ENCODE measurements around the gene FBLIM1. TPM values are rescaled to one million over a fixed set of nuclear protein-coding genes. Genes with fewer than 3 reads are reported as not detected.
"Not testable (repeated sequence)": the region's sequence is repeated elsewhere in the genome, so short reads cannot be mapped to it uniquely, and the experiment has no call there.

FBLIM1 gene
- total RNA-seq, 2 experiments from 2014 or later: 0.09 TPM; not detected in 1

- Mint-ChIP-seq H3K36me3 (ENCODE audit: low read depth) (no peaks in the 10 kb centered on the region), H3K27me3 (no peaks in the 10 kb centered on the region), H3K9me3 (ENCODE audit: low read depth) (no peaks in the 10 kb centered on the region), H3K27ac (no peak overlapping the region), H3K4me1 (peaks cover 11% of the 10 kb centered on the region), H3K4me3 (no peak overlapping the region)
- DNase-seq (no peak), ATAC-seq (no peak)
- intact Hi-C loops (cut with DNase I, micrococcal nuclease): loop anchor here in 1 of 2 experiments (10.0 kb wide), 1 partner anchor 389 kb away; no protein-coding TSS in a partner anchor
- CTCF ChIA-PET: interaction anchor here (0.5 to 1.8 kb wide), 7 partner anchors 19 to 274 kb away, joined by 3 to 7 read pairs (median 4); no protein-coding TSS in a partner anchor
- POLR2A ChIA-PET: interaction anchor here (0.6 to 0.7 kb wide), 2 partner anchors 150 to 632 kb away, joined by 3 to 8 read pairs; no protein-coding TSS in a partner anchor
These were observed 37.5 kb downstream of the FBLIM1 start for GRCh38 chr1:15796086-15796462.

- Mint-ChIP-seq H3K9me3 (ENCODE audit: low read depth) (no peaks in the 10 kb centered on the region), H3K4me1 (peaks cover 9% of the 10 kb centered on the region), H3K4me3 (no peak overlapping the region), H3K27me3 (no peaks in the 10 kb centered on the region), H3K36me3 (ENCODE audit: low read depth) (no peaks in the 10 kb centered on the region), H3K27ac (no peak overlapping the region)
- no peak for ATAC-seq
- intact Hi-C loops (cut with DNase I, micrococcal nuclease): loop anchor here in 1 of 2 experiments (10.0 kb wide), 1 partner anchor 387 kb away; no protein-coding TSS in a partner anchor
- POLR2A ChIA-PET: no interaction called here
- CTCF ChIA-PET: no interaction called here
- no peak for DNase-seq
These were observed 39.2 kb downstream of the FBLIM1 start for GRCh38 chr1:15797614-15798390.

- H3K9me3 Mint-ChIP-seq (ENCODE audit: low read depth): no peaks in the 10 kb centered on the region
- POLR2A ChIA-PET: no interaction called here
- DNase-seq: peak; percentile 51
- CTCF ChIA-PET: interaction anchor here (0.6 kb wide), 3 partner anchors 9 to 238 kb away, joined by 3 read pairs; no protein-coding TSS in a partner anchor
- H3K36me3 Mint-ChIP-seq (ENCODE audit: low read depth): no peaks in the 10 kb centered on the region
- H3K4me3 Mint-ChIP-seq: no peak overlapping the region
- peak; percentile 76 for ATAC-seq
- H3K4me1 Mint-ChIP-seq: peaks cover 9% of the 10 kb centered on the region
- no peaks in the 10 kb centered on the region for H3K27me3 Mint-ChIP-seq
- intact Hi-C loops (cut with DNase I, micrococcal nuclease): loop anchor here in 1 of 2 experiments (10.0 kb wide), 1 partner anchor 386 kb away; no protein-coding TSS in a partner anchor
- H3K27ac Mint-ChIP-seq: no peak overlapping the region
These were observed 40.6 kb downstream of the FBLIM1 start for GRCh38 chr1:15799004-15799867.

GRCh38 chr1:15799928-15800835 is 41.6 kb downstream of the FBLIM1 start:
- no peaks in the 10 kb centered on the region for H3K9me3 Mint-ChIP-seq (ENCODE audit: low read depth)
- intact Hi-C loops (cut with DNase I, micrococcal nuclease): loop anchor here in 1 of 2 experiments (10.0 kb wide), 1 partner anchor 385 kb away; no protein-coding TSS in a partner anchor
- no peak overlapping the region for H3K27ac Mint-ChIP-seq
- DNase-seq (no peak), ATAC-seq (no peak)
- H3K4me3 Mint-ChIP-seq: no peak overlapping the region
- POLR2A ChIA-PET: no interaction called here
- peaks cover 6% of the 10 kb centered on the region for H3K4me1 Mint-ChIP-seq
- CTCF ChIA-PET: interaction anchor here (0.6 to 2.2 kb wide), 5 partner anchors 8 to 380 kb away, joined by 3 to 9 read pairs (median 3); no protein-coding TSS in a partner anchor
- H3K27me3 Mint-ChIP-seq: no peaks in the 10 kb centered on the region
- no peaks in the 10 kb centered on the region for H3K36me3 Mint-ChIP-seq (ENCODE audit: low read depth)

GRCh38 chr1:15802234-15802965 is 43.8 kb downstream of the FBLIM1 start:
- H3K36me3 Mint-ChIP-seq (ENCODE audit: low read depth): no peaks in the 10 kb centered on the region
- H3K4me1 Mint-ChIP-seq: no peaks in the 10 kb centered on the region
- H3K27me3 Mint-ChIP-seq: no peaks in the 10 kb centered on the region
- intact Hi-C loops (cut with DNase I, micrococcal nuclease): loop anchor here in 1 of 2 experiments (2.0 kb wide), 1 partner anchor 204 kb away; no protein-coding TSS in a partner anchor
- DNase-seq: no peak
- no peak overlapping the region for H3K4me3 Mint-ChIP-seq
- POLR2A ChIA-PET: no interaction called here
- H3K27ac Mint-ChIP-seq: no peak overlapping the region
- no peak for ATAC-seq
- CTCF ChIA-PET: interaction anchor here (1.0 to 2.2 kb wide), 3 partner anchors 10 to 253 kb away, joined by 4 to 9 read pairs (median 8); no protein-coding TSS in a partner anchor
- no peaks in the 10 kb centered on the region for H3K9me3 Mint-ChIP-seq (ENCODE audit: low read depth)

GRCh38 chr1:15803380-15803779 is 44.8 kb downstream of the FBLIM1 start:
- Mint-ChIP-seq H3K4me1 (no peaks in the 10 kb centered on the region), H3K27ac (no peak overlapping the region), H3K27me3 (no peaks in the 10 kb centered on the region), H3K36me3 (ENCODE audit: low read depth) (no peaks in the 10 kb centered on the region), H3K9me3 (ENCODE audit: low read depth) (no peaks in the 10 kb centered on the region), H3K4me3 (no peak overlapping the region)
- intact Hi-C loops (cut with DNase I, micrococcal nuclease): loop anchor here (1.0 to 2.0 kb wide), 2 partner anchors 203 to 253 kb away; no protein-coding TSS in a partner anchor
- DNase-seq: peak; percentile 41
- ChIA-PET POLR2A (no interaction called here), CTCF (interaction anchor here (0.6 to 2.2 kb wide), 3 partner anchors 12 to 253 kb away, joined by 4 to 8 read pairs (median 4); no protein-coding TSS in a partner anchor)
- ATAC-seq: peak; percentile 42

- no peaks in the 10 kb centered on the region for H3K4me1 Mint-ChIP-seq
- ATAC-seq: no peak
- ChIA-PET POLR2A (interaction anchor here (0.6 kb wide), 1 partner anchor 590 kb away, joined by 3 read pairs; no protein-coding TSS in a partner anchor), CTCF (interaction anchor here (1.4 to 2.2 kb wide), 2 partner anchors 12 to 169 kb away, joined by 4 to 8 read pairs; no protein-coding TSS in a partner anchor)
- no peaks in the 10 kb centered on the region for H3K27me3 Mint-ChIP-seq
- no peak overlapping the region for H3K27ac Mint-ChIP-seq
- no peak for DNase-seq
- no peaks in the 10 kb centered on the region for H3K9me3 Mint-ChIP-seq (ENCODE audit: low read depth)
- no peaks in the 10 kb centered on the region for H3K36me3 Mint-ChIP-seq (ENCODE audit: low read depth)
- intact Hi-C loops (cut with DNase I, micrococcal nuclease): no loop called here
- no peak overlapping the region for H3K4me3 Mint-ChIP-seq
These were observed 45.5 kb downstream of the FBLIM1 start for GRCh38 chr1:15804060-15804459.

GRCh38 chr1:15807121-15807520 is 48.5 kb downstream of the FBLIM1 start:
- no peak for ATAC-seq
- no peak for DNase-seq
- Mint-ChIP-seq H3K9me3 (ENCODE audit: low read depth) (no peaks in the 10 kb centered on the region), H3K4me3 (no peak overlapping the region), H3K27me3 (no peaks in the 10 kb centered on the region), H3K36me3 (ENCODE audit: low read depth) (no peaks in the 10 kb centered on the region), H3K4me1 (no peaks in the 10 kb centered on the region), H3K27ac (no peak overlapping the region)
- ChIA-PET POLR2A (no interaction called here), CTCF (interaction anchor here (0.7 to 1.3 kb wide), 2 partner anchors 8 to 72 kb away, joined by 4 to 6 read pairs; no protein-coding TSS in a partner anchor)
- intact Hi-C loops (cut with DNase I, micrococcal nuclease): no loop called here

GRCh38 chr1:15807549-15807948 is 49.0 kb downstream of the FBLIM1 start, which contains the start of gene UQCRHL:
TSS of gene UQCRHL (minus strand) at chr1:15807649. CDS start at chr1:15807649, 0 bp downstream.
- H3K4me1 Mint-ChIP-seq; H3K27me3 Mint-ChIP-seq; H3K4me3 Mint-ChIP-seq; POLR2A ChIA-PET; ATAC-seq; DNase-seq; H3K36me3 Mint-ChIP-seq (ENCODE audit: low read depth); H3K27ac Mint-ChIP-seq; intact Hi-C loops (cut with DNase I, micrococcal nuclease); H3K9me3 Mint-ChIP-seq (ENCODE audit: low read depth): not testable (repeated sequence)
- CTCF ChIA-PET: interaction anchor here (1.3 kb wide), 1 partner anchor 8 kb away, joined by 6 read pairs; no protein-coding TSS in a partner anchor

- Mint-ChIP-seq H3K9me3 (ENCODE audit: low read depth) (no peaks in the 10 kb centered on the region), H3K27me3 (no peaks in the 10 kb centered on the region), H3K4me1 (no peaks in the 10 kb centered on the region), H3K36me3 (ENCODE audit: low read depth) (no peaks in the 10 kb centered on the region), H3K4me3 (no peak overlapping the region), H3K27ac (no peak overlapping the region)
- ATAC-seq (no peak), DNase-seq (no peak)
- ChIA-PET CTCF (no interaction called here), POLR2A (interaction anchor here (0.6 kb wide), 1 partner anchor 9 kb away, joined by 3 read pairs; no protein-coding TSS in a partner anchor)
- intact Hi-C loops (cut with DNase I, micrococcal nuclease): no loop called here
These were observed 50.4 kb downstream of the FBLIM1 start for GRCh38 chr1:15808955-15809354.
